Measurements from ENCODE around the gene HOXB9.

The HOXB9 gene

DNA sequence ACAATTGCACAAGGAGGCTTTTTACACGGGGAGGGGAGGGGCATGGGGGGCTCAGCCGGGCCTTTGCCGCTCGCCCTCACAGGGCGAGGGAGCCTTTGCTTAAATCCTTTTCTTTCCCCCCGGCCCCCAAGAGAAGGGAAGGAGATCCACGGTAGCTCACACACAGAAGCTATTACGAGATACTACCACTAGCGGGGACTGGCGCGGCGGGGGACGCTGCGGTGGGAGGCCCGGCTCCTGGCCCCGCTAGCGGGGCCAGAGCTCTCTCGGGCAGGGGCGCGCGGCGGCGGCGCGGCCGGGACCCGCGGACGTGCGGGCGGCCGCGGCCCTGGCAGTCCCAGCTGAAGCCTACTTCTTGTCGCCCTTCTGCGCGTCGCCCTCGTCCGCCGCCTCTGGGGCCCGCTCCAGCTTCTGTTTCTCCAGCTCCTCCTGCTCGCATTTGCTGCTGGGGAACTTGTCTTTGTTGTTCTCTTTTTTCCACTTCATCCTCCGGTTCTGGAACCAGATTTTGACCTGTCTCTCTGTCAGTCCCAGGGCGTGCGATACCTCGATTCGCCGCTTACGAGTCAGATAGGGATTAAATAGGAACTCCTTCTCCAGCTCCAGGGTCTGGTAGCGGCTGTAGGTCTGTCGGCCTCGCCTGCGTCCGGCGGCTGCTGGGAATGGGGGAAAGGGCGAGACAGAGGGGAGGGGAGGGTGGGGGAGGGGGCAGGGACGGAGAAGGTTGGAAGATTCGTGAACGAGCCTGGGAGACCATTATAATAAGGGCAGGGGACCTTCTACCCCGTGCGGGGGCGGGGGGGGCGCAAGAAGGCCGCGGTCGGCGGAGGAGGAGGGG, 13.1 kb downstream of the HOXB9 start:
- no peak overlapping the region for H3K9ac ChIP-seq (ENCODE audit: low read length)
- H3K4me3 ChIP-seq (ENCODE audit: low read depth, low read length, poor library complexity, severe bottlenecking), result no peak overlapping the region

GRCh38 chr17:48612456-48612853, 13.7 kb downstream of the HOXB9 start:
- Histone ChIP-seq H3K79me2 (ENCODE audit: insufficient read depth, low read length) (no peaks in the 10 kb centered on the region), H3K27me3 (ENCODE audit: insufficient read depth, low read length) (no peaks in the 10 kb centered on the region)

More for the DNA sequence above, 13.1 kb downstream of the HOXB9 start:
- H3K27ac ChIP-seq (ENCODE audit: low read depth, low read length, poor library complexity, severe bottlenecking), result no peak overlapping the region
- H2AFZ ChIP-seq (ENCODE audit: low read length), result no peak overlapping the region
- no peaks in the 10 kb centered on the region for H3K9me2 ChIP-seq (ENCODE audit: low read depth, low read length)
- peaks cover 3% of the 10 kb centered on the region for H3K4me1 ChIP-seq (ENCODE audit: insufficient read depth, low read length, severe bottlenecking)
- H3K4me2 ChIP-seq (ENCODE audit: low read length), result no peak overlapping the region
- H3K9me3 ChIP-seq (ENCODE audit: low read length), result no peaks in the 10 kb centered on the region
- no peaks in the 10 kb centered on the region for H3F3A ChIP-seq (ENCODE audit: insufficient read depth, low read length)
- H4K20me1 ChIP-seq (ENCODE audit: insufficient read depth, low read length), result no peaks in the 10 kb centered on the region
- TF ChIP-seq, protein P1, sequence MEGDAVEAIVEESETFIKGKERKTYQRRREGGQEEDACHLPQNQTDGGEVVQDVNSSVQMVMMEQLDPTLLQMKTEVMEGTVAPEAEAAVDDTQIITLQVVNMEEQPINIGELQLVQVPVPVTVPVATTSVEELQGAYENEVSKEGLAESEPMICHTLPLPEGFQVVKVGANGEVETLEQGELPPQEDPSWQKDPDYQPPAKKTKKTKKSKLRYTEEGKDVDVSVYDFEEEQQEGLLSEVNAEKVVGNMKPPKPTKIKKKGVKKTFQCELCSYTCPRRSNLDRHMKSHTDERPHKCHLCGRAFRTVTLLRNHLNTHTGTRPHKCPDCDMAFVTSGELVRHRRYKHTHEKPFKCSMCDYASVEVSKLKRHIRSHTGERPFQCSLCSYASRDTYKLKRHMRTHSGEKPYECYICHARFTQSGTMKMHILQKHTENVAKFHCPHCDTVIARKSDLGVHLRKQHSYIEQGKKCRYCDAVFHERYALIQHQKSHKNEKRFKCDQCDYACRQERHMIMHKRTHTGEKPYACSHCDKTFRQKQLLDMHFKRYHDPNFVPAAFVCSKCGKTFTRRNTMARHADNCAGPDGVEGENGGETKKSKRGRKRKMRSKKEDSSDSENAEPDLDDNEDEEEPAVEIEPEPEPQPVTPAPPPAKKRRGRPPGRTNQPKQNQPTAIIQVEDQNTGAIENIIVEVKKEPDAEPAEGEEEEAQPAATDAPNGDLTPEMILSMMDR (IDR thresholded peaks at IDR 0.05; ENCODE audit: low read length), result no peak
- TF ChIP-seq EZH2 (IDR thresholded peaks at IDR 0.05; ENCODE audit: borderline replicate concordance, low read length), result no peak
- no peaks in the 10 kb centered on the region for H3K36me3 ChIP-seq (ENCODE audit: insufficient read depth, low read length)
- no peaks in the 10 kb centered on the region; the same call in 1 of the 2 replicates for H3K27me3 ChIP-seq (ENCODE audit: insufficient read depth, low read length)
- H3K79me2 ChIP-seq (ENCODE audit: insufficient read depth, low read length), result no peaks in the 10 kb centered on the region

DNA sequence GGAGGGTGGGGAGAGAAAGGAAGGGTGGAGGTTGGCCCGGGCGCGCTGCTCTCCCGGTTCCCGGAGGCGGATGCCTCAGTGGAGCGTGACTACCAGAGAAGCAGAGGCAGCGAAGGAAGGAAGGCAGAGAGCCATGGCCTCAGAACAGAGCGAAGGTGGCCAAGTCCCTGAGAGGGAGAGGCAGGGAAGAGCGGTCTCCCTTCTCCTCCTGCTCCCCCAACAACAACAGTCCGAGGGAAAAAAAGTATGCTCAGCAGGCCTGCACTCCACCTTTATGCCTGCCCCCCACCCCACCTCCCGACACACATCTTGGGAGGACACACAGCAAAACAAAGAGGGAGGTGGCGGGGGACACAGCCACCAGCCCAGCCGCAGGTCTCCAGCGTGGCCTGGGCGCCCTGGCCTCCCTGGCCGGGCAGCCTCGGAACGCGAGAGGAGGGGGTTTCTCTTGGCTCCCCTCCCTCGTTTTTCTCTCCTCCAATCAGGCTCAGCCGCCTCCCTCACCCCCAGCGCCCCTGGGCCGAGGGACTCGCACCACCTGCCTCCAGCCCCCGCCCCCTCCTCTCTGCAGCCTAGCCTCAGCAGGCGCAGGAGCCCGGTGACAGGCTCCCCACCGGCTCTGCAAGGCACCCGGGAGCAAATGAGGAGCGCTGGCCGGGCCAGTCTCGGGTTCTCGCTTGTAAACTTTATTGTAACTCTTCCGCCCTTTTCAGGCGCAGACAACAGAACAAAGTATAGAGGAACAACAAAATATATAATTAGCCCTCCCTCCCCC, 14.3 kb downstream of the HOXB9 start:
- Histone ChIP-seq H3K27ac (ENCODE audit: low read depth, low read length, poor library complexity, severe bottlenecking) (no peak overlapping the region), H3K4me3 (ENCODE audit: low read depth, low read length, poor library complexity, severe bottlenecking) (no peak overlapping the region), H3K9ac (ENCODE audit: low read length) (no peak overlapping the region), H3K4me1 (ENCODE audit: insufficient read depth, low read length, severe bottlenecking) (peaks cover 3% of the 10 kb centered on the region), H3K36me3 (ENCODE audit: insufficient read depth, low read length) (no peaks in the 10 kb centered on the region), H4K20me1 (ENCODE audit: insufficient read depth, low read length) (no peaks in the 10 kb centered on the region), H3F3A (ENCODE audit: insufficient read depth, low read length) (no peaks in the 10 kb centered on the region), H2AFZ (ENCODE audit: low read length) (no peak overlapping the region), H3K27me3 (ENCODE audit: insufficient read depth, low read length) (no peaks in the 10 kb centered on the region), H3K4me2 (ENCODE audit: low read length) (peak overlapping the region; percentile 72; the same call in 1 of the 2 replicates), H3K79me2 (ENCODE audit: insufficient read depth, low read length) (no peaks in the 10 kb centered on the region), H3K9me3 (ENCODE audit: low read length) (no peaks in the 10 kb centered on the region), H3K9me2 (ENCODE audit: low read depth, low read length) (no peaks in the 10 kb centered on the region)
- TF ChIP-seq, protein P1 (IDR thresholded peaks at IDR 0.05; ENCODE audit: low read length), result no peak
- no peak for TF ChIP-seq EZH2 (IDR thresholded peaks at IDR 0.05; ENCODE audit: borderline replicate concordance, low read length)

More at GRCh38 chr17:48612456-48612853, 13.7 kb downstream of the HOXB9 start:
- TF ChIP-seq, protein P1 (IDR thresholded peaks at IDR 0.05; ENCODE audit: low read length), result no peak
- no peak for TF ChIP-seq EZH2 (IDR thresholded peaks at IDR 0.05; ENCODE audit: borderline replicate concordance, low read length)
- H3K4me3 ChIP-seq (ENCODE audit: low read depth, low read length, poor library complexity, severe bottlenecking), result no peak overlapping the region
- H3K4me2 ChIP-seq (ENCODE audit: low read length), result no peak overlapping the region
- H3F3A ChIP-seq (ENCODE audit: insufficient read depth, low read length), result no peaks in the 10 kb centered on the region
- H3K36me3 ChIP-seq (ENCODE audit: insufficient read depth, low read length), result no peaks in the 10 kb centered on the region
- H3K9me2 ChIP-seq (ENCODE audit: low read depth, low read length), result no peaks in the 10 kb centered on the region
- H4K20me1 ChIP-seq (ENCODE audit: insufficient read depth, low read length), result no peaks in the 10 kb centered on the region
- H3K9me3 ChIP-seq (ENCODE audit: low read length), result no peaks in the 10 kb centered on the region
- H3K4me1 ChIP-seq (ENCODE audit: insufficient read depth, low read length, severe bottlenecking), result peaks cover 3% of the 10 kb centered on the region
- no peak overlapping the region for H2AFZ ChIP-seq (ENCODE audit: low read length)
- H3K27ac ChIP-seq (ENCODE audit: low read depth, low read length, poor library complexity, severe bottlenecking), result no peak overlapping the region
- H3K9ac ChIP-seq (ENCODE audit: low read length), result no peak overlapping the region

Measured in OCI-LY1 (cell line).